Measurements from ENCODE around the gene FAM131B. TPM values are rescaled to one million over a fixed set of nuclear protein-coding genes. Genes with fewer than 3 reads are reported as not detected.

The FAM131B gene
- total and polyA plus RNA-seq, 2 of the 13 experiments (the other 11 are each of a cell fraction or from before 2014, with no cell fraction given): 0.07 TPM; not detected in 1

- WGBS (ENCODE audit: low lambda C conversion rate): 73% methylated on average over 7 of the region's 9 CpGs
- Histone ChIP-seq H4K20me1 (ENCODE audit: insufficient read depth, low read length) (no peaks in the 10 kb centered on the region), H3K27me3 (ENCODE audit: control insufficient read depth in 1 of 2, insufficient read depth in 2 of 2, low read length in 2 of 2) (no peaks in the 10 kb centered on the region; a peak in 1 of 5 replicates), H3K27ac (ENCODE audit: extremely low read length, insufficient read depth, low read length) (no peak overlapping the region), H3K4me3 (replicated peaks in 1 of 3; ENCODE audit: insufficient read depth in 1 of 3, low read depth in 2 of 3, low read length in 3 of 3) (no peak overlapping the region), H3K4me2 (ENCODE audit: low read depth, low read length) (no peak overlapping the region), H3K9me3 (ENCODE audit: low read length) (no peaks in the 10 kb centered on the region), H3K9ac (ENCODE audit: insufficient read depth, low read depth, low read length) (no peak overlapping the region), H3K79me2 (ENCODE audit: insufficient read depth, low read length) (no peaks in the 10 kb centered on the region), H3K36me3 (replicated peaks in 1 of 2; ENCODE audit: control insufficient read depth in 1 of 2, insufficient read depth in 2 of 2, low read length in 2 of 2) (no peaks in the 10 kb centered on the region), H3K4me1 (ENCODE audit: insufficient read depth, low read length) (peaks cover 25% of the 10 kb centered on the region), H2AFZ (ENCODE audit: low read length) (no peak overlapping the region)
- TF ChIP-seq FOXK1 (CRISPR knock-in tag; IDR thresholded peaks at IDR 0.05; ENCODE audit: borderline replicate concordance, low read depth) (no peak), PHF5A (CRISPR knock-in tag; IDR thresholded peaks at IDR 0.05; ENCODE audit: low read depth, unreplicated experiment) (no peak), ISX (CRISPR knock-in tag; conservative IDR thresholded peaks at IDR 0.05) (no peak), IKZF5 (CRISPR knock-in tag; IDR thresholded peaks at IDR 0.05) (no peak), YEATS2 (CRISPR knock-in tag; IDR thresholded peaks at IDR 0.05; ENCODE audit: borderline replicate concordance) (no peak), CEBPG (CRISPR knock-in tag; IDR thresholded peaks at IDR 0.05) (no peak), ZNF136 (CRISPR knock-in tag; IDR thresholded peaks at IDR 0.05; ENCODE audit: low read depth) (no peak), ZBTB3 (CRISPR knock-in tag; IDR thresholded peaks at IDR 0.05; ENCODE audit: borderline replicate concordance, low read depth) (no peak), ZIK1 (CRISPR knock-in tag; IDR thresholded peaks at IDR 0.05; ENCODE audit: borderline replicate concordance, low read depth) (no peak), ELF1 (CRISPR knock-in tag; IDR thresholded peaks at IDR 0.05) (no peak), RAD21 (CRISPR knock-in tag; IDR thresholded peaks at IDR 0.05) (no peak), ZNF770 (CRISPR knock-in tag; IDR thresholded peaks at IDR 0.05) (no peak), SMARCE1 (IDR thresholded peaks at IDR 0.05; ENCODE audit: borderline replicate concordance) (no peak)
- TF ChIP-seq, protein P1, sequence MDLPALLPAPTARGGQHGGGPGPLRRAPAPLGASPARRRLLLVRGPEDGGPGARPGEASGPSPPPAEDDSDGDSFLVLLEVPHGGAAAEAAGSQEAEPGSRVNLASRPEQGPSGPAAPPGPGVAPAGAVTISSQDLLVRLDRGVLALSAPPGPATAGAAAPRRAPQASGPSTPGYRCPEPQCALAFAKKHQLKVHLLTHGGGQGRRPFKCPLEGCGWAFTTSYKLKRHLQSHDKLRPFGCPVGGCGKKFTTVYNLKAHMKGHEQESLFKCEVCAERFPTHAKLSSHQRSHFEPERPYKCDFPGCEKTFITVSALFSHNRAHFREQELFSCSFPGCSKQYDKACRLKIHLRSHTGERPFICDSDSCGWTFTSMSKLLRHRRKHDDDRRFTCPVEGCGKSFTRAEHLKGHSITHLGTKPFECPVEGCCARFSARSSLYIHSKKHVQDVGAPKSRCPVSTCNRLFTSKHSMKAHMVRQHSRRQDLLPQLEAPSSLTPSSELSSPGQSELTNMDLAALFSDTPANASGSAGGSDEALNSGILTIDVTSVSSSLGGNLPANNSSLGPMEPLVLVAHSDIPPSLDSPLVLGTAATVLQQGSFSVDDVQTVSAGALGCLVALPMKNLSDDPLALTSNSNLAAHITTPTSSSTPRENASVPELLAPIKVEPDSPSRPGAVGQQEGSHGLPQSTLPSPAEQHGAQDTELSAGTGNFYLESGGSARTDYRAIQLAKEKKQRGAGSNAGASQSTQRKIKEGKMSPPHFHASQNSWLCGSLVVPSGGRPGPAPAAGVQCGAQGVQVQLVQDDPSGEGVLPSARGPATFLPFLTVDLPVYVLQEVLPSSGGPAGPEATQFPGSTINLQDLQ (CRISPR knock-in tag; IDR thresholded peaks at IDR 0.05): no peak
- TF ChIP-seq, protein P2, sequence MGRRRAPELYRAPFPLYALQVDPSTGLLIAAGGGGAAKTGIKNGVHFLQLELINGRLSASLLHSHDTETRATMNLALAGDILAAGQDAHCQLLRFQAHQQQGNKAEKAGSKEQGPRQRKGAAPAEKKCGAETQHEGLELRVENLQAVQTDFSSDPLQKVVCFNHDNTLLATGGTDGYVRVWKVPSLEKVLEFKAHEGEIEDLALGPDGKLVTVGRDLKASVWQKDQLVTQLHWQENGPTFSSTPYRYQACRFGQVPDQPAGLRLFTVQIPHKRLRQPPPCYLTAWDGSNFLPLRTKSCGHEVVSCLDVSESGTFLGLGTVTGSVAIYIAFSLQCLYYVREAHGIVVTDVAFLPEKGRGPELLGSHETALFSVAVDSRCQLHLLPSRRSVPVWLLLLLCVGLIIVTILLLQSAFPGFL (CRISPR knock-in tag; IDR thresholded peaks at IDR 0.05): no peak
- BruUV-seq (replicated peaks): no TSS peak
- intact Hi-C loops (cut with micrococcal nuclease; ENCODE audit: unreplicated experiment) (no loop called here), in situ Hi-C loops (cut with HindIII; ENCODE audit: extremely low pct_ligation_motif_present, low pct_unique_long_range_greater_than_20kb) (no loop called here)
- FAIRE-seq: no peak
- ChIA-PET POLR2A (interaction anchor here (2.3 kb wide), 1 partner anchor 10 kb away, joined by 8 read pairs; no protein-coding TSS in a partner anchor), CTCF (ENCODE audit: low intra/inter-chr PET ratio, low total read pairs) (no interaction called here)
- no peak for ATAC-seq
- no peak for DNase-seq (ENCODE audit: low spot score)
Observed at GRCh38 chr7:143405173-143406001, 42.9 kb upstream of the FAM131B start.

Data from HepG2 (cell line).